H9 (cell line): ENCODE data around the gene ECHDC1. TPM values are rescaled to one million over a fixed set of nuclear protein-coding genes. Genes with fewer than 3 reads are reported as not detected.
A peak's percentile ranks its signal among the peaks of the same experiment; 100 is the strongest.

Experiments used
- DNase-seq: peaks from one replicate; pipeline ENCODE4 v3.0.0-alpha.2; 2017
- H2AFZ ChIP-seq: one replicate; pipeline ENCODE4 v1.6.1; 2013; ENCODE audit warnings: mild to moderate bottlenecking, low read length, control low read depth, moderate library complexity
- H2AK5ac ChIP-seq: 2 replicates; pipeline ENCODE4 v1.6.1; 2013; ENCODE audit warnings: low read length, control low read depth, mixed read lengths; ENCODE audit not compliant: insufficient read length
- H2BK120ac ChIP-seq: one replicate; pipeline ENCODE4 v1.6.1; 2013; ENCODE audit warnings: low read depth, mild to moderate bottlenecking, low read length, control low read depth, inconsistent platforms; ENCODE audit not compliant: poor library complexity, severe bottlenecking
- H2BK12ac ChIP-seq: 2 replicates; pipeline ENCODE4 v1.6.1; 2013; ENCODE audit warnings: low read length, control low read depth, mixed read lengths, low read depth; ENCODE audit not compliant: insufficient read length
- H2BK15ac ChIP-seq: 2 replicates; pipeline ENCODE4 v1.6.1; 2013; ENCODE audit warnings: low read depth, low read length, control low read depth
- H2BK20ac ChIP-seq: one replicate; pipeline ENCODE4 v1.6.1; 2013; ENCODE audit warnings: low read depth, mild to moderate bottlenecking, low read length, control low read depth, inconsistent platforms; ENCODE audit not compliant: poor library complexity, severe bottlenecking
- H2BK5ac ChIP-seq: 2 replicates; pipeline ENCODE4 v1.6.1; 2013; ENCODE audit warnings: low read length, control low read depth, mixed read lengths; ENCODE audit not compliant: insufficient read length
- H3K14ac ChIP-seq: 2 replicates; pipeline ENCODE4 v1.6.1; 2013; ENCODE audit warnings: low read length, control low read depth; ENCODE audit not compliant: insufficient read depth
- H3K18ac ChIP-seq: 2 replicates; pipeline ENCODE4 v1.6.1; 2013; ENCODE audit warnings: low read depth, mild to moderate bottlenecking, mixed read lengths, low read length, control low read depth; ENCODE audit not compliant: insufficient read length
- H3K23ac ChIP-seq: 2 replicates; pipeline ENCODE4 v1.6.1; 2013; ENCODE audit warnings: low read length, control low read depth, mixed read lengths, low read depth; ENCODE audit not compliant: insufficient read length
- H3K23me2 ChIP-seq: 2 replicates; pipeline ENCODE4 v1.6.1; 2013; ENCODE audit warnings: low read depth, mild to moderate bottlenecking, mixed read lengths, low read length, control low read depth; ENCODE audit not compliant: insufficient read length, poor library complexity, severe bottlenecking
- H3K27ac ChIP-seq: 2 replicates; pipeline ENCODE4 v1.5.1; 2013; ENCODE audit warnings: low read length, control low read depth, mixed read lengths, low read depth; ENCODE audit not compliant: insufficient read length
- H3K27me3 ChIP-seq: 2 replicates; pipeline ENCODE4 v1.6.1; 2013; ENCODE audit warnings: low read length, control low read depth, inconsistent platforms; ENCODE audit not compliant: insufficient read depth
- H3K4ac ChIP-seq: 2 replicates; pipeline ENCODE4 v1.6.1; 2013; ENCODE audit warnings: low read depth, mild to moderate bottlenecking, control low read depth, inconsistent platforms, low read length, moderate library complexity
- H3K4me1 ChIP-seq: 2 replicates; pipeline ENCODE4 v1.6.1; 2013; ENCODE audit warnings: low read length, control low read depth, inconsistent platforms; ENCODE audit not compliant: insufficient read depth
- H3K4me2 ChIP-seq: 2 replicates; pipeline ENCODE4 v1.6.1; 2013; ENCODE audit warnings: low read length, control low read depth, mixed read lengths; ENCODE audit not compliant: insufficient read length, insufficient read depth
- H3K56ac ChIP-seq: 2 replicates; pipeline ENCODE4 v1.6.1; 2013; ENCODE audit warnings: low read depth, mild to moderate bottlenecking, mixed read lengths, low read length, control low read depth; ENCODE audit not compliant: insufficient read length
- H3K79me1 ChIP-seq: 2 replicates; pipeline ENCODE4 v1.6.1; 2013; ENCODE audit warnings: low read depth, mild to moderate bottlenecking, moderate library complexity, low read length, control low read depth, inconsistent platforms; ENCODE audit not compliant: insufficient read depth, poor library complexity, severe bottlenecking
- H3K79me2 ChIP-seq: 2 replicates; pipeline ENCODE4 v1.6.1; 2013; ENCODE audit warnings: low read length, control low read depth, inconsistent platforms; ENCODE audit not compliant: insufficient read depth
- H3K9ac ChIP-seq: 2 replicates; pipeline ENCODE4 v1.6.1; 2013; ENCODE audit warnings: low read length, control low read depth, mixed read lengths; ENCODE audit not compliant: insufficient read length; ENCODE audit errors: extremely low read depth
- H3K9me3 ChIP-seq: one replicate; pipeline ENCODE4 v1.6.1; 2013; ENCODE audit warnings: low read depth, low read length, inconsistent platforms; ENCODE audit not compliant: control insufficient read depth
- H3T11ph ChIP-seq: one replicate; pipeline ENCODE4 v1.6.1; 2013; ENCODE audit warnings: mild to moderate bottlenecking, low read length, control low read depth, inconsistent platforms
- H4K20me1 ChIP-seq: one replicate; pipeline ENCODE4 v1.6.1; 2013; ENCODE audit not compliant: control insufficient read depth, insufficient read length, insufficient read depth
- H4K5ac ChIP-seq: 2 replicates; pipeline ENCODE4 v1.6.1; 2013; ENCODE audit warnings: low read depth, mild to moderate bottlenecking, mixed read lengths, low read length, control low read depth; ENCODE audit not compliant: insufficient read length
- H4K8ac ChIP-seq: replicated peaks from 2 replicates; pipeline ENCODE4 v1.6.1; 2013; ENCODE audit warnings: low read length, control low read depth, mixed read lengths, low read depth; ENCODE audit not compliant: insufficient read length
- H4K91ac ChIP-seq: 2 replicates; pipeline ENCODE4 v1.6.1; 2013; ENCODE audit warnings: low read depth, mild to moderate bottlenecking, moderate library complexity, mixed read lengths, low read length, control low read depth; ENCODE audit not compliant: insufficient read length
- H3K27ac Mint-ChIP-seq, 3 experiments: 2 replicates in 2 of 3; 3 replicates in 1 of 3; pipeline ENCODE4 v1.8.0; 2020 to 2021; ENCODE audit warnings: mixed read lengths in 3 of 3, mild to moderate bottlenecking in 1 of 3, moderate library complexity in 1 of 3
- H3K27me3 Mint-ChIP-seq: 2 replicates; pipeline ENCODE4 v1.8.0; 2021; ENCODE audit warnings: low read depth, mild to moderate bottlenecking, moderate library complexity, mixed read lengths
- H3K36me3 Mint-ChIP-seq, 3 experiments: 2 replicates in 2 of 3; 3 replicates in 1 of 3; pipeline ENCODE4 v1.8.0; 2020 to 2021; ENCODE audit warnings: low read depth in 3 of 3, mixed read lengths in 3 of 3; ENCODE audit not compliant: insufficient read depth in 1 of 3
- H3K4me1 Mint-ChIP-seq, 2 experiments: 2 replicates each; pipeline ENCODE4 v1.8.0; 2020; ENCODE audit warnings: mixed read lengths in 2 of 2
- H3K4me3 Mint-ChIP-seq, 2 experiments: 2 replicates in 1 of 2; 3 replicates in 1 of 2; pipeline ENCODE4 v1.8.0; 2020 to 2021; ENCODE audit warnings: mild to moderate bottlenecking in 2 of 2, mixed read lengths in 2 of 2, moderate library complexity in 1 of 2
- H3K9me3 Mint-ChIP-seq, 2 experiments: 2 replicates in 1 of 2; 3 replicates in 1 of 2; pipeline ENCODE4 v1.8.0; 2020; ENCODE audit warnings: mild to moderate bottlenecking in 2 of 2, mixed read lengths in 2 of 2, moderate library complexity in 1 of 2
- CTCF ChIP-seq: fragments of 200-600 bp; sonication (generic); conservative IDR thresholded peaks from 3 replicates; pipeline ENCODE4 v1.8.0; 2021; ENCODE audit warnings: antibody characterized with exemption, mild to moderate bottlenecking
- WGBS: extraction: QIAGEN DNeasy Blood & Tissue Kit; methylation state at CpG from one replicate; pipeline ENCODE4 v1.1.7; 2013; ENCODE audit warnings: missing lambda C conversion rate, low lambda C conversion rate, mixed read lengths; ENCODE audit not compliant: insufficient read length; ENCODE audit errors: extremely low coverage; 5-methylcytosine and 5-hydroxymethylcytosine counted together
- total RNA-seq: library from RNA; stranded (reverse); gene quantifications from 2 replicates; pipeline ENCODE4 v1.2.1, GENCODE V29; 2021

ECHDC1 gene
- total RNA-seq, 1 experiment from 2014 or later: 47.8 TPM

- Histone ChIP-seq H3K23me2 (no peaks in the 10 kb centered on the region), H2BK5ac (no peak overlapping the region), H3K9ac (no peak overlapping the region), H3K18ac (no peak overlapping the region), H3K79me1 (peaks cover under 1% of the 10 kb centered on the region), H4K91ac (no peak overlapping the region), H3K56ac (no peak overlapping the region), H3K79me2 (peaks cover 6% of the 10 kb centered on the region; the same call in 1 of the 2 replicates), H3K4me1 (no peaks in the 10 kb centered on the region), H2BK15ac (no peak overlapping the region), H4K20me1 (no peaks in the 10 kb centered on the region), H3K27me3 (no peaks in the 10 kb centered on the region), H4K8ac (no peak overlapping the region), H3K27ac (no peak overlapping the region), H2BK12ac (no peak overlapping the region), H3K4ac (no peak overlapping the region), H4K5ac (no peak overlapping the region), H2BK120ac (no peak overlapping the region), H3K23ac (no peak overlapping the region), H3T11ph (no peak overlapping the region), H2AFZ (no peak overlapping the region), H3K4me2 (no peak overlapping the region), H3K9me3 (no peaks in the 10 kb centered on the region), H3K14ac (no peak overlapping the region), H2BK20ac (no peak overlapping the region), H2AK5ac (no peak overlapping the region)
- Mint-ChIP-seq H3K4me1 (peaks cover 0 to 3% of the 10 kb centered on the region in 2 experiments; a peak in 2 of 4 replicates), H3K27me3 (no peaks in the 10 kb centered on the region), H3K9me3 (no peaks in the 10 kb centered on the region), H3K27ac (peak overlapping the region in 2 of 3 experiments; percentile 20 to 37; a peak in 4 of 7 replicates), H3K36me3 (peaks cover 12 to 25% (median 21%) of the 10 kb centered on the region in 3 experiments; a peak in 5 of 7 replicates), H3K4me3 (no peak overlapping the region)
- DNase-seq: no peak
- WGBS: no CpG with 5 or more reads among the region's 1 CpG
- no peak for TF ChIP-seq CTCF
These were observed 63.6 kb downstream of the ECHDC1 start for GRCh38 chr6:127279815-127280214.
